Measurements from ENCODE around the gene CUX1.

The CUX1 gene

GRCh38 chr7:102258749-102259107 lies 441.3 kb downstream of the CUX1 start:
- DNase-seq: no peak

GRCh38 chr7:102260856-102261255 lies 443.4 kb downstream of the CUX1 start:
- no peak for DNase-seq

GRCh38 chr7:102261451-102261850 lies 444.0 kb downstream of the CUX1 start:
- no peak for DNase-seq

GRCh38 chr7:102262546-102262945 lies 445.1 kb downstream of the CUX1 start:
- DNase-seq: no peak

- no peak for DNase-seq
These were observed 447.0 kb downstream of the CUX1 start for GRCh38 chr7:102264367-102264891.

- DNase-seq: no peak
These were observed 449.1 kb downstream of the CUX1 start for GRCh38 chr7:102266541-102266940.

- no peak for DNase-seq
These were observed 451.2 kb downstream of the CUX1 start for GRCh38 chr7:102268635-102269034.

GRCh38 chr7:102270178-102270887 lies 452.9 kb downstream of the CUX1 start:
- no peak for DNase-seq

GRCh38 chr7:102271158-102271798 lies 453.9 kb downstream of the CUX1 start:
- no peak for DNase-seq

GRCh38 chr7:102272075-102272916 lies 454.9 kb downstream of the CUX1 start:
- DNase-seq: peak; percentile 79

- DNase-seq: no peak
These were observed 455.7 kb downstream of the CUX1 start for GRCh38 chr7:102272917-102273748.

GRCh38 chr7:102273749-102274712 lies 456.6 kb downstream of the CUX1 start:
- no peak for DNase-seq

GRCh38 chr7:102275123-102275703 lies 457.8 kb downstream of the CUX1 start:
- no peak for DNase-seq

- DNase-seq: no peak
These were observed 460.5 kb downstream of the CUX1 start for GRCh38 chr7:102277901-102278300.

- DNase-seq: peak; percentile 72
These were observed 462.3 kb downstream of the CUX1 start for GRCh38 chr7:102279537-102280400.

GRCh38 chr7:102280521-102280920 lies 463.1 kb downstream of the CUX1 start:
- no peak for DNase-seq

GRCh38 chr7:102281785-102282184 lies 464.4 kb downstream of the CUX1 start:
- DNase-seq: no peak

- DNase-seq: no peak
These were observed 465.3 kb downstream of the CUX1 start for GRCh38 chr7:102282465-102283362.

Measured in 8988T (cell line).